NT2/D1 (cell line): ENCODE measurements around the gene ERBB2.
"Not testable (repeated sequence)": the region's sequence is repeated elsewhere in the genome, so short reads cannot be mapped to it uniquely, and the experiment has no call there.

Source experiments
- DNase-seq: peaks from one replicate; pipeline ENCODE4 v3.0.0-alpha.2; 2011; ENCODE audit warnings: low read depth, low spot score
- H3K27me3 ChIP-seq: 2 replicates; pipeline ENCODE4 v1.6.0; 2011; ENCODE audit warnings: mild to moderate bottlenecking; ENCODE audit not compliant: insufficient read length, insufficient read depth
- H3K36me3 ChIP-seq: 2 replicates; pipeline ENCODE4 v1.6.1; 2011; ENCODE audit warnings: mild to moderate bottlenecking, low read length, mixed read lengths; ENCODE audit not compliant: insufficient read depth, insufficient read length
- H3K4me1 ChIP-seq: 2 replicates; pipeline ENCODE4 v1.5.1; 2011; ENCODE audit not compliant: insufficient read depth, insufficient read length
- H3K4me3 ChIP-seq: 2 replicates; pipeline ENCODE4 v1.5.1; 2011; ENCODE audit warnings: low read depth; ENCODE audit not compliant: insufficient read length
- H3K9ac ChIP-seq: 2 replicates; pipeline ENCODE4 v1.6.0; 2011; ENCODE audit warnings: low read depth; ENCODE audit not compliant: insufficient read length
- H3K9me3 ChIP-seq: 2 replicates; pipeline ENCODE4 v1.5.1; 2011; ENCODE audit warnings: mild to moderate bottlenecking, low read length; ENCODE audit not compliant: insufficient read depth
- SUZ12 ChIP-seq: IDR thresholded peaks from 2 replicates; pipeline ENCODE4 v1.6.1; 2011; ENCODE audit not compliant: insufficient read length, insufficient read depth; ENCODE audit errors: extremely low read depth
- YY1 ChIP-seq: IDR thresholded peaks from 2 replicates; pipeline ENCODE4 v1.6.1; 2011; ENCODE audit not compliant: insufficient read length, insufficient read depth
- ZNF274 ChIP-seq: IDR thresholded peaks from 2 replicates; pipeline ENCODE4 v1.6.1; 2011; ENCODE audit warnings: mild to moderate bottlenecking, low read depth, low read length

Gene ERBB2

DNA sequence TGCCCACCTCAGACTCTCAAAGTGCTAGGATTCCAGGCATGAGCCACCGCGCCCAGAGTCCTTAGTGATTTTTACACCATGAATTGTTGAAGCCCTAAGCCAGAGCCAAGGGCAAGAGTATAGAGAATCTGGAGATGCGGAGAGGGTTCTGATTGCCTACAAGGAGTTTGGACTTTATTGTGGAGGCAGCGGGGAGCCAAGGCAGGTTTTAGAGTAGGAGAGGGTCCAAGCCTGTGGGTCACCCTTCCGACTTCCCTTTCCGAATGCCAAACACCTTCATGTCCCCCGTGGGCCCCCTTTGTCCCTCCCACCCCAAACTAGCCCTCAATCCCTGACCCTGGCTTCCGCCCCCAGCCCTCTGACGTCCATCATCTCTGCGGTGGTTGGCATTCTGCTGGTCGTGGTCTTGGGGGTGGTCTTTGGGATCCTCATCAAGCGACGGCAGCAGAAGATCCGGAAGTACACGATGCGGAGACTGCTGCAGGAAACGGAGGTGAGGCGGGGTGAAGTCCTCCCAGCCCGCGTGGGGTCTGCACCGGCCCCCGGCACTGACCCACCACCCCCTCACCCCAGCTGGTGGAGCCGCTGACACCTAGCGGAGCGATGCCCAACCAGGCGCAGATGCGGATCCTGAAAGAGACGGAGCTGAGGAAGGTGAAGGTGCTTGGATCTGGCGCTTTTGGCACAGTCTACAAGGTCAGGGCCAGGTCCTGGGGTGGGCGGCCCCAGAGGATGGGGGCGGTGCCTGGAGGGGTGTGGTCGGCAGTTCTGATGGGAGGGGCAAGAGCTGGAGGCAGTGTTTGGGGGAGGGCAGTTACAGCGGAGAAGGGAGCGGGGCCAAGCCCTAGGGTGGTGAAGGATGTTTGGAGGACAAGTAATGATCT is 23.3 kb downstream of the ERBB2 start:
- Histone ChIP-seq H3K4me1 (peaks cover 9% of the 10 kb centered on the region), H3K9me3 (no peaks in the 10 kb centered on the region), H3K4me3 (no peak overlapping the region), H3K36me3 (peaks cover 85% of the 10 kb centered on the region), H3K27me3 (no peaks in the 10 kb centered on the region), H3K9ac (peak overlapping the region; percentile 57)
- TF ChIP-seq YY1 (no peak), ZNF274 (no peak), SUZ12 (no peak)
- DNase-seq, result no peak

DNA sequence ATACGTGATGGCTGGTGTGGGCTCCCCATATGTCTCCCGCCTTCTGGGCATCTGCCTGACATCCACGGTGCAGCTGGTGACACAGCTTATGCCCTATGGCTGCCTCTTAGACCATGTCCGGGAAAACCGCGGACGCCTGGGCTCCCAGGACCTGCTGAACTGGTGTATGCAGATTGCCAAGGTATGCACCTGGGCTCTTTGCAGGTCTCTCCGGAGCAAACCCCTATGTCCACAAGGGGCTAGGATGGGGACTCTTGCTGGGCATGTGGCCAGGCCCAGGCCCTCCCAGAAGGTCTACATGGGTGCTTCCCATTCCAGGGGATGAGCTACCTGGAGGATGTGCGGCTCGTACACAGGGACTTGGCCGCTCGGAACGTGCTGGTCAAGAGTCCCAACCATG is 24.9 kb downstream of the ERBB2 start:
- Histone ChIP-seq H3K36me3 (peaks cover 83% of the 10 kb centered on the region), H3K9ac (no peak overlapping the region), H3K4me1 (peaks cover 9% of the 10 kb centered on the region), H3K27me3 (no peaks in the 10 kb centered on the region), H3K4me3 (no peak overlapping the region), H3K9me3 (no peaks in the 10 kb centered on the region)
- no peak for DNase-seq
- TF ChIP-seq SUZ12 (no peak), ZNF274 (no peak), YY1 (no peak)

DNA sequence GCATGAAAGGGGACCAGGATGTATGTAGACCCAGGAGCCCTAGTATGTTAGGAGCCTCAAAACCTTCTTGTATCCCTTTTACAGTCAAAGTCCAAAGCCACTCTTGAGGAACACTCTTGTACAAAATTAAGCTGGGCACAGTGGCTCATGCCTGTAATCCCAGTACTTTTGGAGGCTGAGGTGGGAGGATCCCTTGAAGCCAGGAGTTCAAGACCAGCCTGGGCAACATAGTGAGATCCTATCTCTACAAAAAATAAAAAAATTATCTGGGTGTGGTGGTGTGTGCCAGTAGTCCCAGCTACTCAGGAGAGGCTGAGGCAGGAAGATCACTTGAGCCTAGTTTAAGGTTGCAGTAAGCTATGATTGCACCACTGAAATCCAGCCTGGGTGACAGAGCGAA is 26.1 kb downstream of the ERBB2 start:
- H3K36me3 ChIP-seq, result peaks cover 74% of the 10 kb centered on the region

GRCh38 chr17:39726617-39727016 is 26.8 kb downstream of the ERBB2 start:
- no peaks in the 10 kb centered on the region for H3K27me3 ChIP-seq
- H3K36me3 ChIP-seq, result peaks cover 70% of the 10 kb centered on the region
- peaks cover 9% of the 10 kb centered on the region for H3K4me1 ChIP-seq
- H3K4me3 ChIP-seq, result no peak overlapping the region
- TF ChIP-seq SUZ12, result no peak
- no peak for TF ChIP-seq YY1
- TF ChIP-seq ZNF274, result no peak
- no peak for DNase-seq
- no peak overlapping the region for H3K9ac ChIP-seq
- no peaks in the 10 kb centered on the region for H3K9me3 ChIP-seq

More for the DNA sequence above, 26.1 kb downstream of the ERBB2 start:
- H3K9ac ChIP-seq, H3K9me3 ChIP-seq, DNase-seq, H3K4me1 ChIP-seq, H3K27me3 ChIP-seq, H3K4me3 ChIP-seq: not testable (repeated sequence)

DNA sequence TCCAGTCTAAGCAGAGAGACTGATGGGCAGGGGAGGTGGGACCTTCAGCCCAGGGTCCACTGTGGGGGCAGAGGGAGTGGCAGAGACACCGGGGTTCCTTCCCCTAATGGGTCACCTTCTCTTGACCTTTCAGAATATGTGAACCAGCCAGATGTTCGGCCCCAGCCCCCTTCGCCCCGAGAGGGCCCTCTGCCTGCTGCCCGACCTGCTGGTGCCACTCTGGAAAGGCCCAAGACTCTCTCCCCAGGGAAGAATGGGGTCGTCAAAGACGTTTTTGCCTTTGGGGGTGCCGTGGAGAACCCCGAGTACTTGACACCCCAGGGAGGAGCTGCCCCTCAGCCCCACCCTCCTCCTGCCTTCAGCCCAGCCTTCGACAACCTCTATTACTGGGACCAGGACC is 27.7 kb downstream of the ERBB2 start:
- Histone ChIP-seq H3K4me3 (no peak overlapping the region), H3K36me3 (peaks cover 64% of the 10 kb centered on the region), H3K4me1 (peaks cover 9% of the 10 kb centered on the region), H3K9ac (no peak overlapping the region), H3K27me3 (no peaks in the 10 kb centered on the region), H3K9me3 (no peaks in the 10 kb centered on the region)
- no peak for TF ChIP-seq ZNF274
- no peak for TF ChIP-seq YY1
- no peak for TF ChIP-seq SUZ12
- no peak for DNase-seq

DNA sequence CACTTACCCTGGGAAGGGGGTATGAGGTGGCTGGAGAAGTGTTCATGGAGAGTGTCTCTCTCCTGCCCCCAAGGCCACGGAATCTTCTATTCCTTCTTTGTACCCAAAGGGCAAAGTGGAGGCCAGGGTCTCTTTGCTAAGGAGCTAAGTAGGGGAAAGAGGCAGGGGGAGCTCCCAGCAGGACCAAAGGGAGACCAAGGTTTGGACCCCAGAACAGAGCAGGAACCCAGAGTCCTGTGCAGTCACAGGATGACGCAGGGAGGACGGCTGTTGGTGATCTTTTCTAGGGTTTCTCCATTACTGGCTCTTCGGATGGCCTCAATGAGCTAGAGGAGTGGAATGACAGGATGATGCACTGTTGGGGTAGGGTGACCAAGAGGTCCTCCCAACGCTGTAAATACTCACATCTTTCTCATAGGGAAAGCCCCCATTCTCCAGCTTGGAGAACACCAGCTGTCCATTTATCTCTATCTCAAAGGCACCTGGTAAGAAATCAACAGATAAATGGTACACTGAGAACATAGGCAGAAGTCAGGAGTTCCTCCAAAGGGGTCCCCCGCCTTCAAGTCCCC is 29.5 kb downstream of the ERBB2 start:
- DNase-seq, result no peak
- Histone ChIP-seq H3K4me1 (no peaks in the 10 kb centered on the region), H3K36me3 (peaks cover 52% of the 10 kb centered on the region), H3K9ac (peak overlapping the region; percentile 57), H3K4me3 (peak overlapping the region; percentile 64), H3K27me3 (no peaks in the 10 kb centered on the region), H3K9me3 (no peaks in the 10 kb centered on the region)
- TF ChIP-seq SUZ12 (no peak), YY1 (no peak), ZNF274 (no peak)

DNA sequence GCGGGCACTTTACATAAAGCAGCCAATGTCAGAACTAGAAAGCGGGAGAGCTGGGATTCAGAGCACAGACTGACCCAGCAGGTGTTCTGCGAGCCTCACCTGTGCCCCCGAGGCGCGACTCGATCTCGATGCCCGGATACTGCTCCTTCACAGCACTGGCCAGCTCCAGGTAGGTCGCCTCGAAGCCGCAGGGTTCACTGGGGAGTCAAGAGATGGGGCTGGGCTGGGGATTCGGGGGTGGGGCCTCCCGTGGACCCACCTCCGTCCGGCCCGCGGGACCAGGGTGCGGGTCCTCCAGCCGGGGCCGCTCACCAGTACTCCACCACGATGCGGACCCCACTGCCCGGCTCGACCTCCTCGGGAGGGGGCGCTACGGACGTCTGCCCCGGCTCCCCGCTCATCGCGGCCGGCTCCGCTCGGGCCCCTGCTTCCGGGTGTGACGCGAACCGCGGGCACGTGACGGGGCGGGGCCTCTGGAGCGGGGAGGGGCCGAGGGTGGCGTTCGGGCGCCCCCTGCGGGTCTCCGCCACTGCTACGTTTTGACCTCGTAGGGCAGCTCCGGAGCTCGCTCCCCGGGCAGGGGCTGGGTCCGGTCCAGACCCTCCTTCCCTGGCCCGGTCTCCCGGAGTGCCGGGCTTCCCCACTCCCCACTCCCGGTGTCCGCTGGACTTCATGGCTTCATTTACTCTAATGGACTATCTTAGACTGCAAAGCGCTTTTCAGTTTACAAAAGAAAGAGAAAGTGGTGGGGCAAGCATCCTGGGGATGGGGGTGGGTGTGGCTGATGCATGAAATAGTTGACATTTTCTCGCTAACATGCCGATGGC is 30.4 kb downstream of the ERBB2 start, which contains the start of gene MIEN1:
Gene MIEN1 (minus strand): TSS at position 438 of the 827 bp plus-strand sequence. CDS start 37 bp downstream, at position 401.
- H3K27me3 ChIP-seq, result no peaks in the 10 kb centered on the region
- H3K36me3 ChIP-seq, result peaks cover 42% of the 10 kb centered on the region
- peak within 1 kb of the TSS; percentile 64 for H3K4me3 ChIP-seq
- peak within 1 kb of the TSS; percentile 57 for H3K9ac ChIP-seq
- no peaks in the 10 kb centered on the region for H3K4me1 ChIP-seq
- DNase-seq, result peak; percentile 77
- H3K9me3 ChIP-seq, result no peaks in the 10 kb centered on the region
- TF ChIP-seq ZNF274 (no peak), SUZ12 (no peak), YY1 (no peak)
